Measurements from ENCODE around the gene TENM3.

TENM3 gene

GRCh38 chr4:182310962-182311361, 67.8 kb downstream of the TENM3 start:
- no peak overlapping the region for H3K4me3 ChIP-seq (replicated peaks in 1 of 2; ENCODE audit: low read depth in 2 of 2, low read length in 2 of 2)
- DNase-seq (ENCODE audit: low read depth in 2 of 2), result no peak
- no peak for TF ChIP-seq CTCF (IDR thresholded peaks at IDR 0.05; ENCODE audit: low read depth, low read length)

GRCh38 chr4:182314537-182314936, 71.3 kb downstream of the TENM3 start:
- TF ChIP-seq CTCF (IDR thresholded peaks at IDR 0.05; ENCODE audit: low read depth, low read length), result no peak
- DNase-seq (ENCODE audit: low read depth in 2 of 2), result no peak
- H3K4me3 ChIP-seq (replicated peaks in 1 of 2; ENCODE audit: low read depth in 2 of 2, low read length in 2 of 2), result no peak overlapping the region

GRCh38 chr4:182318256-182318655, 75.1 kb downstream of the TENM3 start:
- DNase-seq (ENCODE audit: low read depth in 2 of 2), result peak; percentile 8 to 14
- H3K4me3 ChIP-seq (replicated peaks in 1 of 2; ENCODE audit: low read depth in 2 of 2, low read length in 2 of 2), result no peak overlapping the region
- no peak for TF ChIP-seq CTCF (IDR thresholded peaks at IDR 0.05; ENCODE audit: low read depth, low read length)

GRCh38 chr4:182320092-182320491, 76.9 kb downstream of the TENM3 start:
- no peak overlapping the region for H3K4me3 ChIP-seq (replicated peaks in 1 of 2; ENCODE audit: low read depth in 2 of 2, low read length in 2 of 2)
- TF ChIP-seq CTCF (IDR thresholded peaks at IDR 0.05; ENCODE audit: low read depth, low read length), result no peak
- DNase-seq (ENCODE audit: low read depth in 2 of 2), result no peak

- no peak for DNase-seq (ENCODE audit: low read depth in 2 of 2)
- no peak overlapping the region for H3K4me3 ChIP-seq (replicated peaks in 1 of 2; ENCODE audit: low read depth in 2 of 2, low read length in 2 of 2)
- no peak for TF ChIP-seq CTCF (IDR thresholded peaks at IDR 0.05; ENCODE audit: low read depth, low read length)
Observed at GRCh38 chr4:182320580-182320979, 77.4 kb downstream of the TENM3 start.

- no peak overlapping the region for H3K4me3 ChIP-seq (replicated peaks in 1 of 2; ENCODE audit: low read depth in 2 of 2, low read length in 2 of 2)
- DNase-seq (ENCODE audit: low read depth in 2 of 2), result no peak
- no peak for TF ChIP-seq CTCF (IDR thresholded peaks at IDR 0.05; ENCODE audit: low read depth, low read length)
Observed at GRCh38 chr4:182324282-182324681, 81.1 kb downstream of the TENM3 start.

DNA sequence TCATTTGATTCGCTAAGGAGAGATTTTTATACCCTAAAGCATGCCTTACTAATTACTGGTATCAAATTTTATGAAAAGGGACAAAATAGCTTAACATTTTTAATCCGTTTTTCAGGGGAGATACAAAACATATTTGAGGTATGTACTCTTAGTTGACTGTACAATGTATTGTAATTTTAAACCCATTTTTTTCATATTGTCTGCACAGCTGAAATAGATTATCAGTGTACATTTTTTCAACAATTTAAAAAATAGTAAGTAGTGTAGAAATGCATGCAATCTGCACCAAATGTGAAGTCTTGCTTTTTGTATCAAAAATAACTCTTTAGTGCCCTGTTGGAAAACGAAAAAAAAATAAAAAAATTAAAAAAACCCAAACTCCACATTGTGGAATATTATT, 82.2 kb downstream of the TENM3 start:
- no peak for TF ChIP-seq CTCF (IDR thresholded peaks at IDR 0.05; ENCODE audit: low read depth, low read length)
- H3K4me3 ChIP-seq (replicated peaks in 1 of 2; ENCODE audit: low read depth in 2 of 2, low read length in 2 of 2), result no peak overlapping the region
- no peak for DNase-seq (ENCODE audit: low read depth in 2 of 2)
